ENCODE data around the gene NAV2. TPM values are rescaled to one million over a fixed set of nuclear protein-coding genes. Genes with fewer than 3 reads are reported as not detected.

NAV2 gene
- total and polyA plus RNA-seq, 2 experiments from 2014 or later = 26.0 to 45.0 TPM

DNA sequence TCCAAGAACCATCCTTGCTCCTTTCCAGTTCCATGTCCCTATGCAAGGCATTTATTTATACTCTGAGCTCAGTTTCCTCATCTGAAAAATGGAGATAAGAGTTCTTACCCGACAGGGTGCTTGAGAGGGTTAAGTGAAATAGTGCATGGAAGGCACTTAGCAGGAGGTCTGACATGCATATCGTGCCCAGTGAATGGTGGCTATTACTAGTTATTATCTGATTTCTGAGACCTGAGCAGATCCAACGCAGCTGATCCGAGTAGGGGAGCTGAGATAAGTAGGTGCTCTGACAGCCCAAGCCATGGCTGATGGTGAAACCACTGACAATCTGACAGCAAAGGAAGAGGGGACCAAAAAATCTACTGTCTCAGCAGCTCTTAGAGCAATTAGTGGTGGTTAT is 24.9 kb downstream of the NAV2 start:
- Histone ChIP-seq H4K20me1 (replicated peaks; ENCODE audit: insufficient read depth) (no peaks in the 10 kb centered on the region), H2AFZ (no peak overlapping the region), H3K27ac (ENCODE audit: low read depth) (no peak overlapping the region), H3F3A (replicated peaks; ENCODE audit: low read depth) (no peaks in the 10 kb centered on the region), H3K4me2 (no peak overlapping the region), H3K4me1 (ENCODE audit: insufficient read depth) (peaks cover 20% of the 10 kb centered on the region), H3K27me3 (ENCODE audit: insufficient read depth) (no peaks in the 10 kb centered on the region), H3K4me3 (no peak overlapping the region), H3K79me2 (replicated peaks; ENCODE audit: insufficient read depth) (no peaks in the 10 kb centered on the region), H3K36me3 (ENCODE audit: insufficient read depth) (no peaks in the 10 kb centered on the region), H3K9me2 (ENCODE audit: insufficient read depth) (no peaks in the 10 kb centered on the region)
- H3K36me3 Mint-ChIP-seq (ENCODE audit: low read depth) = no peaks in the 10 kb centered on the region
- H3K27me3 Mint-ChIP-seq (ENCODE audit: insufficient read depth, low read depth, poor library complexity) = peaks cover 2% of the 10 kb centered on the region
- no peak overlapping the region for H3K27ac Mint-ChIP-seq
- no peaks in the 10 kb centered on the region for H3K9me3 Mint-ChIP-seq
- no peak overlapping the region for H3K4me3 Mint-ChIP-seq
- TF ChIP-seq STAT1 (IDR thresholded peaks at IDR 0.05; ENCODE audit: unreplicated experiment) (no peak), CREB1 (CRISPR knock-in tag; IDR thresholded peaks at IDR 0.05; ENCODE audit: low read depth) (no peak), ZNF114 (CRISPR knock-in tag; IDR thresholded peaks at IDR 0.05) (no peak)
- TF ChIP-seq, protein P1, sequence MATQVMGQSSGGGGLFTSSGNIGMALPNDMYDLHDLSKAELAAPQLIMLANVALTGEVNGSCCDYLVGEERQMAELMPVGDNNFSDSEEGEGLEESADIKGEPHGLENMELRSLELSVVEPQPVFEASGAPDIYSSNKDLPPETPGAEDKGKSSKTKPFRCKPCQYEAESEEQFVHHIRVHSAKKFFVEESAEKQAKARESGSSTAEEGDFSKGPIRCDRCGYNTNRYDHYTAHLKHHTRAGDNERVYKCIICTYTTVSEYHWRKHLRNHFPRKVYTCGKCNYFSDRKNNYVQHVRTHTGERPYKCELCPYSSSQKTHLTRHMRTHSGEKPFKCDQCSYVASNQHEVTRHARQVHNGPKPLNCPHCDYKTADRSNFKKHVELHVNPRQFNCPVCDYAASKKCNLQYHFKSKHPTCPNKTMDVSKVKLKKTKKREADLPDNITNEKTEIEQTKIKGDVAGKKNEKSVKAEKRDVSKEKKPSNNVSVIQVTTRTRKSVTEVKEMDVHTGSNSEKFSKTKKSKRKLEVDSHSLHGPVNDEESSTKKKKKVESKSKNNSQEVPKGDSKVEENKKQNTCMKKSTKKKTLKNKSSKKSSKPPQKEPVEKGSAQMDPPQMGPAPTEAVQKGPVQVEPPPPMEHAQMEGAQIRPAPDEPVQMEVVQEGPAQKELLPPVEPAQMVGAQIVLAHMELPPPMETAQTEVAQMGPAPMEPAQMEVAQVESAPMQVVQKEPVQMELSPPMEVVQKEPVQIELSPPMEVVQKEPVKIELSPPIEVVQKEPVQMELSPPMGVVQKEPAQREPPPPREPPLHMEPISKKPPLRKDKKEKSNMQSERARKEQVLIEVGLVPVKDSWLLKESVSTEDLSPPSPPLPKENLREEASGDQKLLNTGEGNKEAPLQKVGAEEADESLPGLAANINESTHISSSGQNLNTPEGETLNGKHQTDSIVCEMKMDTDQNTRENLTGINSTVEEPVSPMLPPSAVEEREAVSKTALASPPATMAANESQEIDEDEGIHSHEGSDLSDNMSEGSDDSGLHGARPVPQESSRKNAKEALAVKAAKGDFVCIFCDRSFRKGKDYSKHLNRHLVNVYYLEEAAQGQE (IDR thresholded peaks at IDR 0.05; ENCODE audit: unreplicated experiment) = no peak
- no peak for DNase-seq (ENCODE audit: low spot score)
- ATAC-seq = no peak
- H3K4me1 Mint-ChIP-seq = peaks cover 27% of the 10 kb centered on the region

DNA sequence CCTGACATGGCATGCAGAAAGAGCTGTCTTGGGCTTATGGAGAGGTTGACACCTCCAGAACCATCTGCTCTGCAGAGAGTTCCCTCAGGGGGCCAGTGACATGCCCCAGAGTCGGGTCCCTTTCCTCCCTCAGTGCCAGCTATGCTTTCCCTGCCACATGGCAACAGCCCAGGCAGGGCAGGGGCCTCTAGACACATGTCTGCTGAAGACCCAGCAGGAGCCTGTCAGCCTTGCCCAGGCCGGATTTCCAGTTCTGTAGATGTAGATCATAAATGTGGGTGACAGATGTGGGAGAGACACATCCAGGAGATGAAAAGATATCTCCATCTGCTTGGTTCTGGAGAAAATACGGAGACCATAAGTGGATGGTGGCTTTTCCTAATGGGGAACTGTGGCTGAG is 25.5 kb downstream of the NAV2 start:
- H3K79me2 ChIP-seq (replicated peaks; ENCODE audit: insufficient read depth) = no peaks in the 10 kb centered on the region
- no peak overlapping the region for H3K27ac ChIP-seq (ENCODE audit: low read depth)
- H3K27ac Mint-ChIP-seq = no peak overlapping the region
- H3K4me3 Mint-ChIP-seq = no peak overlapping the region
- H3K36me3 ChIP-seq (ENCODE audit: insufficient read depth) = no peaks in the 10 kb centered on the region
- H3K9me2 ChIP-seq (ENCODE audit: insufficient read depth) = no peaks in the 10 kb centered on the region
- no peaks in the 10 kb centered on the region for H3K9me3 Mint-ChIP-seq
- no peaks in the 10 kb centered on the region for H3K27me3 ChIP-seq (ENCODE audit: insufficient read depth)
- no peaks in the 10 kb centered on the region for H4K20me1 ChIP-seq (replicated peaks; ENCODE audit: insufficient read depth)
- peaks cover 20% of the 10 kb centered on the region for H3K4me1 ChIP-seq (ENCODE audit: insufficient read depth)
- no peak overlapping the region for H3K4me3 ChIP-seq
- peaks cover 2% of the 10 kb centered on the region for H3K27me3 Mint-ChIP-seq (ENCODE audit: insufficient read depth, low read depth, poor library complexity)
- no peaks in the 10 kb centered on the region for H3F3A ChIP-seq (replicated peaks; ENCODE audit: low read depth)
- no peak overlapping the region for H3K4me2 ChIP-seq
- ATAC-seq (no peak), DNase-seq (ENCODE audit: low spot score) (no peak)
- H3K36me3 Mint-ChIP-seq (ENCODE audit: low read depth) = no peaks in the 10 kb centered on the region
- H3K4me1 Mint-ChIP-seq = peaks cover 27% of the 10 kb centered on the region
- no peak overlapping the region for H2AFZ ChIP-seq
- TF ChIP-seq, protein P2, sequence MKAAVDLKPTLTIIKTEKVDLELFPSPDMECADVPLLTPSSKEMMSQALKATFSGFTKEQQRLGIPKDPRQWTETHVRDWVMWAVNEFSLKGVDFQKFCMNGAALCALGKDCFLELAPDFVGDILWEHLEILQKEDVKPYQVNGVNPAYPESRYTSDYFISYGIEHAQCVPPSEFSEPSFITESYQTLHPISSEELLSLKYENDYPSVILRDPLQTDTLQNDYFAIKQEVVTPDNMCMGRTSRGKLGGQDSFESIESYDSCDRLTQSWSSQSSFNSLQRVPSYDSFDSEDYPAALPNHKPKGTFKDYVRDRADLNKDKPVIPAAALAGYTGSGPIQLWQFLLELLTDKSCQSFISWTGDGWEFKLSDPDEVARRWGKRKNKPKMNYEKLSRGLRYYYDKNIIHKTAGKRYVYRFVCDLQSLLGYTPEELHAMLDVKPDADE (IDR thresholded peaks at IDR 0.05) = no peak
- TF ChIP-seq, protein P3, sequence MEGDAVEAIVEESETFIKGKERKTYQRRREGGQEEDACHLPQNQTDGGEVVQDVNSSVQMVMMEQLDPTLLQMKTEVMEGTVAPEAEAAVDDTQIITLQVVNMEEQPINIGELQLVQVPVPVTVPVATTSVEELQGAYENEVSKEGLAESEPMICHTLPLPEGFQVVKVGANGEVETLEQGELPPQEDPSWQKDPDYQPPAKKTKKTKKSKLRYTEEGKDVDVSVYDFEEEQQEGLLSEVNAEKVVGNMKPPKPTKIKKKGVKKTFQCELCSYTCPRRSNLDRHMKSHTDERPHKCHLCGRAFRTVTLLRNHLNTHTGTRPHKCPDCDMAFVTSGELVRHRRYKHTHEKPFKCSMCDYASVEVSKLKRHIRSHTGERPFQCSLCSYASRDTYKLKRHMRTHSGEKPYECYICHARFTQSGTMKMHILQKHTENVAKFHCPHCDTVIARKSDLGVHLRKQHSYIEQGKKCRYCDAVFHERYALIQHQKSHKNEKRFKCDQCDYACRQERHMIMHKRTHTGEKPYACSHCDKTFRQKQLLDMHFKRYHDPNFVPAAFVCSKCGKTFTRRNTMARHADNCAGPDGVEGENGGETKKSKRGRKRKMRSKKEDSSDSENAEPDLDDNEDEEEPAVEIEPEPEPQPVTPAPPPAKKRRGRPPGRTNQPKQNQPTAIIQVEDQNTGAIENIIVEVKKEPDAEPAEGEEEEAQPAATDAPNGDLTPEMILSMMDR (conservative IDR thresholded peaks at IDR 0.05; ENCODE audit: low read depth in 2 of 2) = no peak
- TF ChIP-seq, protein P1 (IDR thresholded peaks at IDR 0.05; ENCODE audit: unreplicated experiment) = no peak

Measured in GM23338 (cell line).